ENCODE data around the gene DGKG.

Gene DGKG

GRCh38 chr3:186385856-186386602 is 24.0 kb upstream of the DGKG start:
- Histone ChIP-seq H2BK12ac (ENCODE audit: low read length) (no peak overlapping the region), H3K36me3 (ENCODE audit: control insufficient read depth in 1 of 2, insufficient read depth in 2 of 2, low read length in 2 of 2) (no peaks in the 10 kb centered on the region), H3K9me3 (ENCODE audit: insufficient read depth, low read depth, low read length) (peaks cover 2% of the 10 kb centered on the region), H3K27ac (ENCODE audit: low read depth, low read length) (no peak overlapping the region), H3K4me1 (ENCODE audit: control insufficient read depth in 1 of 2, insufficient read depth in 2 of 2, low read length in 2 of 2) (no peaks in the 10 kb centered on the region), H3K9ac (ENCODE audit: low read length) (no peak overlapping the region), H4K12ac (ENCODE audit: low read depth, low read length) (no peak overlapping the region), H3K79me1 (ENCODE audit: low read length) (no peaks in the 10 kb centered on the region), H3K14ac (ENCODE audit: low read length) (no peak overlapping the region), H3K4me2 (ENCODE audit: low read length) (no peak overlapping the region), H2BK120ac (ENCODE audit: insufficient read depth, low read length, poor library complexity) (no peak overlapping the region), H3K18ac (ENCODE audit: low read length) (no peak overlapping the region), H2AFZ (ENCODE audit: insufficient read depth, low read length, poor library complexity) (no peak overlapping the region), H3K4me3 (ENCODE audit: low read depth, low read length) (no peak overlapping the region), H4K8ac (ENCODE audit: low read depth, low read length) (no peak overlapping the region), H3K23ac (ENCODE audit: low read length) (no peak overlapping the region), H3K27me3 (ENCODE audit: insufficient read depth, low read length) (no peaks in the 10 kb centered on the region), H2BK5ac (ENCODE audit: low read depth, low read length, poor library complexity) (no peak overlapping the region), H3K79me2 (ENCODE audit: control insufficient read depth, insufficient read depth, low read length, poor library complexity) (no peaks in the 10 kb centered on the region), H4K91ac (ENCODE audit: low read depth, low read length) (no peak overlapping the region), H3K4ac (ENCODE audit: low read depth, low read length) (no peak overlapping the region), H2AK5ac (ENCODE audit: low read length) (no peak overlapping the region)
- no CpG with 5 or more reads among the region's 5 CpGs for WGBS (ENCODE audit: extremely low coverage, insufficient coverage, insufficient read length)
- no peak for DNase-seq

- Histone ChIP-seq H3K4me2 (ENCODE audit: low read length) (no peak overlapping the region), H2AFZ (ENCODE audit: insufficient read depth, low read length, poor library complexity) (no peak overlapping the region), H3K4me1 (ENCODE audit: control insufficient read depth in 1 of 2, insufficient read depth in 2 of 2, low read length in 2 of 2) (no peaks in the 10 kb centered on the region), H3K9ac (ENCODE audit: low read length) (no peak overlapping the region), H2BK12ac (ENCODE audit: low read length) (no peak overlapping the region), H3K14ac (ENCODE audit: low read length) (no peak overlapping the region), H2AK5ac (ENCODE audit: low read length) (no peak overlapping the region), H3K79me1 (ENCODE audit: low read length) (no peaks in the 10 kb centered on the region), H3K27me3 (ENCODE audit: insufficient read depth, low read length) (no peaks in the 10 kb centered on the region), H3K36me3 (ENCODE audit: control insufficient read depth in 1 of 2, insufficient read depth in 2 of 2, low read length in 2 of 2) (no peaks in the 10 kb centered on the region), H3K79me2 (ENCODE audit: control insufficient read depth, insufficient read depth, low read length, poor library complexity) (no peaks in the 10 kb centered on the region), H2BK5ac (ENCODE audit: low read depth, low read length, poor library complexity) (no peak overlapping the region), H4K91ac (ENCODE audit: low read depth, low read length) (no peak overlapping the region), H3K4me3 (ENCODE audit: low read depth, low read length) (no peak overlapping the region), H4K12ac (ENCODE audit: low read depth, low read length) (no peak overlapping the region), H3K4ac (ENCODE audit: low read depth, low read length) (no peak overlapping the region), H3K18ac (ENCODE audit: low read length) (no peak overlapping the region), H4K8ac (ENCODE audit: low read depth, low read length) (no peak overlapping the region), H3K9me3 (ENCODE audit: insufficient read depth, low read depth, low read length) (peaks cover 2% of the 10 kb centered on the region), H3K23ac (ENCODE audit: low read length) (no peak overlapping the region), H3K27ac (ENCODE audit: low read depth, low read length) (no peak overlapping the region), H2BK120ac (ENCODE audit: insufficient read depth, low read length, poor library complexity) (no peak overlapping the region)
- DNase-seq, result no peak
- no CpG with 5 or more reads among the region's 18 CpGs for WGBS (ENCODE audit: extremely low coverage, insufficient coverage, insufficient read length)
Measured at GRCh38 chr3:186383026-186383993, 21.3 kb upstream of the DGKG start.

- no peak overlapping the region for H3K23ac ChIP-seq (ENCODE audit: low read length)
- H3K27me3 ChIP-seq (ENCODE audit: insufficient read depth, low read length), result no peaks in the 10 kb centered on the region
- H3K4me1 ChIP-seq (ENCODE audit: control insufficient read depth in 1 of 2, insufficient read depth in 2 of 2, low read length in 2 of 2), result no peaks in the 10 kb centered on the region
- H4K12ac ChIP-seq (ENCODE audit: low read depth, low read length), result no peak overlapping the region
- no peak overlapping the region for H2BK120ac ChIP-seq (ENCODE audit: insufficient read depth, low read length, poor library complexity)
- no peak overlapping the region for H2AK5ac ChIP-seq (ENCODE audit: low read length)
- H4K91ac ChIP-seq (ENCODE audit: low read depth, low read length), result no peak overlapping the region
- no peak overlapping the region for H3K4me3 ChIP-seq (ENCODE audit: low read depth, low read length)
- H3K27ac ChIP-seq (ENCODE audit: low read depth, low read length), result no peak overlapping the region
- H3K4me2 ChIP-seq (ENCODE audit: low read length), result no peak overlapping the region
- H3K14ac ChIP-seq (ENCODE audit: low read length), result no peak overlapping the region
- no peaks in the 10 kb centered on the region for H3K79me2 ChIP-seq (ENCODE audit: control insufficient read depth, insufficient read depth, low read length, poor library complexity)
- H2BK12ac ChIP-seq (ENCODE audit: low read length), result no peak overlapping the region
- no peaks in the 10 kb centered on the region for H3K36me3 ChIP-seq (ENCODE audit: control insufficient read depth in 1 of 2, insufficient read depth in 2 of 2, low read length in 2 of 2)
- no peak for DNase-seq
- H3K4ac ChIP-seq (ENCODE audit: low read depth, low read length), result no peak overlapping the region
- H2AFZ ChIP-seq (ENCODE audit: insufficient read depth, low read length, poor library complexity), result no peak overlapping the region
- peaks cover 2% of the 10 kb centered on the region for H3K9me3 ChIP-seq (ENCODE audit: insufficient read depth, low read depth, low read length)
- no peak overlapping the region for H2BK5ac ChIP-seq (ENCODE audit: low read depth, low read length, poor library complexity)
- no peak overlapping the region for H3K18ac ChIP-seq (ENCODE audit: low read length)
- no CpG with 5 or more reads among the region's 6 CpGs for WGBS (ENCODE audit: extremely low coverage, insufficient coverage, insufficient read length)
- H3K79me1 ChIP-seq (ENCODE audit: low read length), result no peaks in the 10 kb centered on the region
- H4K8ac ChIP-seq (ENCODE audit: low read depth, low read length), result no peak overlapping the region
- H3K9ac ChIP-seq (ENCODE audit: low read length), result no peak overlapping the region
Measured at GRCh38 chr3:186382217-186382885, 20.3 kb upstream of the DGKG start.

GRCh38 chr3:186381424-186382216 is 19.6 kb upstream of the DGKG start:
- Histone ChIP-seq H4K91ac (ENCODE audit: low read depth, low read length) (no peak overlapping the region), H4K8ac (ENCODE audit: low read depth, low read length) (no peak overlapping the region), H3K79me1 (ENCODE audit: low read length) (no peaks in the 10 kb centered on the region), H3K27me3 (ENCODE audit: insufficient read depth, low read length) (no peaks in the 10 kb centered on the region), H3K27ac (ENCODE audit: low read depth, low read length) (no peak overlapping the region), H4K12ac (ENCODE audit: low read depth, low read length) (no peak overlapping the region), H2BK12ac (ENCODE audit: low read length) (no peak overlapping the region), H3K4ac (ENCODE audit: low read depth, low read length) (no peak overlapping the region), H2BK5ac (ENCODE audit: low read depth, low read length, poor library complexity) (no peak overlapping the region), H3K4me2 (ENCODE audit: low read length) (no peak overlapping the region), H3K9ac (ENCODE audit: low read length) (no peak overlapping the region), H3K18ac (ENCODE audit: low read length) (no peak overlapping the region), H3K14ac (ENCODE audit: low read length) (no peak overlapping the region), H3K4me1 (ENCODE audit: control insufficient read depth in 1 of 2, insufficient read depth in 2 of 2, low read length in 2 of 2) (no peaks in the 10 kb centered on the region), H3K23ac (ENCODE audit: low read length) (no peak overlapping the region), H2BK120ac (ENCODE audit: insufficient read depth, low read length, poor library complexity) (no peak overlapping the region), H3K9me3 (ENCODE audit: insufficient read depth, low read depth, low read length) (peaks cover 2% of the 10 kb centered on the region), H3K4me3 (ENCODE audit: low read depth, low read length) (no peak overlapping the region), H2AFZ (ENCODE audit: insufficient read depth, low read length, poor library complexity) (no peak overlapping the region), H3K36me3 (ENCODE audit: control insufficient read depth in 1 of 2, insufficient read depth in 2 of 2, low read length in 2 of 2) (no peaks in the 10 kb centered on the region), H3K79me2 (ENCODE audit: control insufficient read depth, insufficient read depth, low read length, poor library complexity) (no peaks in the 10 kb centered on the region), H2AK5ac (ENCODE audit: low read length) (no peak overlapping the region)
- no CpG with 5 or more reads among the region's 10 CpGs for WGBS (ENCODE audit: extremely low coverage, insufficient coverage, insufficient read length)
- no peak for DNase-seq
